Astrocyte of the cerebellum (primary cell): ENCODE measurements around the gene FAM83F.

Experiments
- DNase-seq: peaks from one replicate; pipeline ENCODE4 v3.0.0-alpha.2; 2011; ENCODE audit warnings: low read depth
- H3K4me3 ChIP-seq: 2 replicates; pipeline ENCODE4 v1.5.1; 2011; ENCODE audit warnings: mild to moderate bottlenecking, low read depth, low read length, moderate library complexity
- in situ Hi-C: cut with HindIII; loops from 2 replicates; pipeline ENCODE4 v1.10.0; 2017; ENCODE audit warnings: low sequenced_read_pairs
- TF ChIP-seq, protein P1 (sequence below): IDR thresholded peaks from 2 replicates; pipeline ENCODE4 v1.5.1; 2012; ENCODE audit warnings: low read length, low read depth, moderate library complexity, mild to moderate bottlenecking; ENCODE audit errors: missing control alignments

Gene FAM83F

DNA sequence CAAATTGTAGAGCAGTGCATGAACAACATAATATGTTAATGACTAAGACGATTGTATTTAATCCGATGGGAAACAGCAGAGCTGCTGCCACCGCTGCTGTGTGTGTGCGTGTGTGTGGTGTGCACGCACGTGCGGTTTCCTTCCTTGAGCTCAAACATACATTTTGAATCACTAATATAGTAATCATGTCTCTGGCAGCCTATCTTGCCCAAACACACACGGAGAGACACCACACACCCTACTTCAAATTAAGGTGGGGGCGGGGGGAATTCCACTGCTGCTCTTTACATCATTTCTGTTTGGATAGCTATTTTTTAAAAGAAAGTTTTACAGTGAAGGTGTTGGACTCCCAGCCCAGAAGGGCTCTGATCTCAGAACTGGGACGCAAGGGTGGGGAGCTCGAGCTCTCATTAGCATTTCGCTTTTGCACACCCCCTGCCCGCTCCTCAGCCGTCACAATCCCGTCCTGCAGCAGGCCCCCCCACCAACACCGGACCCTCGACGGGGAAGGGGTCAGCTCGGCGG, 651 bp upstream of the FAM83F start:
- TF ChIP-seq, protein P1, sequence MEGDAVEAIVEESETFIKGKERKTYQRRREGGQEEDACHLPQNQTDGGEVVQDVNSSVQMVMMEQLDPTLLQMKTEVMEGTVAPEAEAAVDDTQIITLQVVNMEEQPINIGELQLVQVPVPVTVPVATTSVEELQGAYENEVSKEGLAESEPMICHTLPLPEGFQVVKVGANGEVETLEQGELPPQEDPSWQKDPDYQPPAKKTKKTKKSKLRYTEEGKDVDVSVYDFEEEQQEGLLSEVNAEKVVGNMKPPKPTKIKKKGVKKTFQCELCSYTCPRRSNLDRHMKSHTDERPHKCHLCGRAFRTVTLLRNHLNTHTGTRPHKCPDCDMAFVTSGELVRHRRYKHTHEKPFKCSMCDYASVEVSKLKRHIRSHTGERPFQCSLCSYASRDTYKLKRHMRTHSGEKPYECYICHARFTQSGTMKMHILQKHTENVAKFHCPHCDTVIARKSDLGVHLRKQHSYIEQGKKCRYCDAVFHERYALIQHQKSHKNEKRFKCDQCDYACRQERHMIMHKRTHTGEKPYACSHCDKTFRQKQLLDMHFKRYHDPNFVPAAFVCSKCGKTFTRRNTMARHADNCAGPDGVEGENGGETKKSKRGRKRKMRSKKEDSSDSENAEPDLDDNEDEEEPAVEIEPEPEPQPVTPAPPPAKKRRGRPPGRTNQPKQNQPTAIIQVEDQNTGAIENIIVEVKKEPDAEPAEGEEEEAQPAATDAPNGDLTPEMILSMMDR, result no peak
- DNase-seq, result no peak
- H3K4me3 ChIP-seq, result no peak overlapping the region
- in situ Hi-C loops, result no loop called here

DNA sequence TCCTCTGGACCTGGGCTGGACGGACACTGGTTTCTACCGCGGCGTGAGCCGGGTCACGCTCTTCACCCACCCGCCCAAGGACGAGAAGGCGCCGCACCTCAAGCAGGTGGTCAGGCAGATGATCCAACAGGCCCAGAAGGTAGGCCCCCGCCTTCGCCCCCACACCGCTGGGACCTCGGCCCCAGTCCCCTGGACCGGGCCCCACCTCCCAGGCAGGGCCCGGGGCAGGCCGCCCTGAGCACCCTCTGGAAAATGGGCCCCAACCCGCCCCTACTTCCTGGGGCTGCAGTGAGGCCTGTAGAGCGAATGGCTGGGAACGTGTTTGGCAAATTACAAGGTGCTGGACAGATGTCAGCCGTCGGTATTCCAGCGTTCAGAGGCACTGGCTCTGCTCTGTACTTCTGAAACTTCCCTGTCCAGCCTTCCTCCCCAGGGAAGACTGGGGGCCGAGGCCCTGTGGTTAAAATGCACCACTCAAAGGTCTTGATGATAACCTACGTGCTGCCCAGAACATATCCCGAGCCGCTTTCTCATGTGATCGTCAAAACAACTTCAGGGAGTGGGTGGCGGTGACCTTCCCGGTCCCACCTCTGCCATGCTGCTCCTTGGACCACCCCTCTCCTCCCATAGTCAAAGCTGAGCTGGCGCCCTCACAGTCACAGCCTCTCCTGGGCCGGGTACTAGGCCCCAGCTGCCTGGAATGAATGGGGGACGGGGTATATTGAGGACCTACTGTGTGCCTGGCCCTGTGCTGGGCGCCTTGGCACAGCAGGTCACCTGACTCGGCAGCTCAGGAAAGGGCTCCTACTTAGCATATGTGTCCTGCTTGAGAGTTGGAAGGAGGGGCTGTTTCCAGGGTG, 869 bp downstream of the FAM83F start:
- in situ Hi-C loops, result no loop called here
- TF ChIP-seq, protein P1, result no peak
- no peak for DNase-seq
- no peak overlapping the region for H3K4me3 ChIP-seq

DNA sequence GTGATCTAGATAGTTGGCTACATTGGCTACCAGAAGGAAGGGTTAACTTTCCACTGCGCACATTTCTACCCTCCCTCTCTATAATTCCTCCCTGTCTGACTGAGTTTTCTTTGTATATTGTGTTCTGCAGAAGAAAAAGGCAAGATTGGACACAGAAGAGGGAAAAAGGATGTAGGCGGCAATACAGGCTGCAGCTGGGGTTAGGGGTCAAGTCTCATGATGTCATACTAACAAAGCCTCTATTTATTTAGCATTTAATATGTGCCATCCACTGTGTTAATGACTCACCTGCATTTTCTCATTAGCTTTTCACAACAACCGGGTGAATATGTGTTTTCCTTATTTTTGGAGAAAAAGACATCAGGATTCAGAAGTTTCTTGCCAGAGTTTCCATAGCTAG, 2.0 kb downstream of the FAM83F start:
- no peak for DNase-seq
- TF ChIP-seq, protein P1, result no peak
- in situ Hi-C loops, result no loop called here
- H3K4me3 ChIP-seq, result no peak overlapping the region

DNA sequence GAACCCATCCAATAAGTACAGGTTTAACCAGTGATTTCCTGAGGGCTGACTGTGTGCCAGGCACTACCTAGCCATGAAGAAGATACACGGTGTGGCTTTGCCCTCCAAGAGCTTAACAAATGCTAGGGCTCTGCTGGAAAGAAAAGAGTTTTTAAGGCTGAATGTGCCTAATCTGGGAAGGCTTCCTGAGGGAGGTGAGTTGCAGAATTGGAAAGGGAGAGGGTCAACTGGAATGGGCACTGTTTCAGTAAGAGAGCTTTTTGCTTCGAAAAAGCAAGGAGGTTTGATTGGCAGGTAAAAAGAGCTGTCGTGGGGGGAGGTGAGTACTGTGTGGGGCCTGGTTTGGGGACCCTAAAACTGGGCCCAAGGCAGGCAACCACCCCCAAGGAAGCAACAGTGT, 2.7 kb downstream of the FAM83F start:
- TF ChIP-seq, protein P1, result no peak
- no peak overlapping the region for H3K4me3 ChIP-seq
- in situ Hi-C loops, result no loop called here
- DNase-seq, result no peak

DNA sequence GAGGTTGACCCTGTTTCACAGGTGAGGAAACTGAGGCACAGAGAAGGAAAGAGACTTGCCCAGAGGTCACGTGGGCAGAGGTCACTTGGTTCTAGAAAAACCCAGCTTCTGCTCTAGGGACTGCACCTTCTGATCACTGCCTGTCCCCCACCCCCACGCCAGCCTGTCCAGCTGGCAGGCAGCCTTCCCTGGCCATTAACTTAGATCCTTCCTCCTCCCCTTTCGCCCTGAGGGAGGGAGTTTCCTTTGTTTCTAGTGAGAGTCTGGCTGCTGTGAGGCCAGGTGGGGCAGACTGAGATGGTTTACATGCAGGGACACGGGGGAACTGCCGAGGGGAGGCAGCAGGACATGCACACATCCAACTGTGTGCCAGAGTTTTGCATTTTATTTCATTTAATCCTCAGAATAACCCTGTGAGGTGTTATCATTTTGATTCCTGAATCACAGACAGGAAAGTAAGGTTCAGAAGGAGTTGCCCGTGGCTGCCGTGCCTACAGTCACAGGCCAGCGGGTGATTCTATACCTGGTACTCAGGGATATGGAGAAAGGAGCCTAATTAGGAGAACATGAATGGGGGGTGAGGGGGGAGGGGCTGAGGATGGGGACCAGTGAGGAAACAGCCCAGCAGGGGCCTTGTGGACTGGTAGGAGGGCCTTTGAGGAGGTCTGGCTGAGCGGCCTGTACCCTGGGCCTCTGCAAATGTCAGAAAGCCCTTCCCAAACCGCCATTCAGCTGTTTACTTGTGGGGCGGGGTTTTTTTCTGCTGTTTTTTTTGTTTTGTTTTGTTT, 3.4 kb downstream of the FAM83F start:
- in situ Hi-C loops, result no loop called here
- peak; percentile 15 for DNase-seq
- TF ChIP-seq, protein P1, result no peak
- no peak overlapping the region for H3K4me3 ChIP-seq

DNA sequence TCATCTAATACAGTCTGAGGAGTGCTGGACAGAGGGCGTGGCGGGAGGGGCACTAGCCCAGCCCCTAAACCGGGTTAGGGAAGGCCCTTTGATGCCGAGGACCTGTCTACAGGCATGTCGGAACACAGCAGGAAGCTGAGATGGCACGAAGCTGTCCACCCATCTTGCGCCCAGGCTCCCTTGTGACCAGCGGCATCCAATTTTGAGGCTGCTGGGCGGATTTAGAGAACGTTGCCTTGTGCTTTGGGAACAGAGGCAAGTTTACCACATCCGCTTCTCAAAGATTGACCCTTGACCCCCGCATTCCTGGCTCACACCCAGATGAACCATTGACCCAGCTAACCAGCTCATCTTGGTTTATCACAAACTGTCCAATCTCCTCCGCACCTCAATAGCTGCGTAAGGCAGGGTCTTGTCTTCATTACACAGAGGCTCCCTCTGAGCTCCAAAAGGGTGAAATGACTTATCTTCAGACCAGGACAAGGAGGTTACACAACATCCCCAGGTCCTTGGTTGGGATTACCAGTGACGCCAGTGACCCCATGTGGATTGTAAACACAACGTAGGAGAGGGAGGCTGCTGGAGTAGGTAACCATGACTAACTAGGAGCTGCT, 4.5 kb downstream of the FAM83F start:
- H3K4me3 ChIP-seq, result no peak overlapping the region
- in situ Hi-C loops, result no loop called here
- TF ChIP-seq, protein P1, result no peak
- no peak for DNase-seq
